HUES6 (cell line): ENCODE measurements around the gene CACNA2D3.

ENCODE experiments used
- H3K27ac ChIP-seq: 2 replicates; pipeline ENCODE4 v1.7.0; 2013; ENCODE audit warnings: low read depth, mild to moderate bottlenecking, low read length, inconsistent platforms
- H3K27me3 ChIP-seq: 2 replicates; pipeline ENCODE4 v1.6.1; 2013; ENCODE audit warnings: low read length; ENCODE audit not compliant: control insufficient read depth, insufficient read depth
- H3K36me3 ChIP-seq: 2 replicates; pipeline ENCODE4 v1.6.1; 2013; ENCODE audit warnings: low read length; ENCODE audit not compliant: control insufficient read depth, insufficient read depth
- H3K4me1 ChIP-seq: 2 replicates; pipeline ENCODE4 v1.6.1; 2013; ENCODE audit warnings: low read length; ENCODE audit not compliant: control insufficient read depth, insufficient read depth
- H3K4me3 ChIP-seq: 2 replicates; pipeline ENCODE4 v1.5.1; 2013; ENCODE audit warnings: low read depth, low read length
- H3K9ac ChIP-seq: one replicate; pipeline ENCODE4 v1.6.1; 2013; ENCODE audit warnings: mild to moderate bottlenecking, low read length
- H3K9me3 ChIP-seq: 2 replicates; pipeline ENCODE4 v1.6.1; 2013; ENCODE audit warnings: low read depth, low read length; ENCODE audit not compliant: control insufficient read depth, insufficient read depth

Gene CACNA2D3

GRCh38 chr3:54792584-54792983 is 670.2 kb downstream of the CACNA2D3 start:
- Histone ChIP-seq H3K36me3 (no peaks in the 10 kb centered on the region), H3K27me3 (no peaks in the 10 kb centered on the region), H3K9me3 (peaks cover 2% of the 10 kb centered on the region; the same call in 1 of the 2 replicates)

GRCh38 chr3:54793171-54793570 is 670.8 kb downstream of the CACNA2D3 start:
- Histone ChIP-seq H3K36me3 (no peaks in the 10 kb centered on the region), H3K9ac (no peak overlapping the region), H3K4me3 (no peak overlapping the region), H3K27ac (no peak overlapping the region), H3K27me3 (no peaks in the 10 kb centered on the region), H3K9me3 (no peaks in the 10 kb centered on the region; the same call in 1 of the 2 replicates), H3K4me1 (peaks cover 7% of the 10 kb centered on the region; the same call in 1 of the 2 replicates)

More at GRCh38 chr3:54792584-54792983, 670.2 kb downstream of the CACNA2D3 start:
- no peak overlapping the region for H3K27ac ChIP-seq
- peaks cover 7% of the 10 kb centered on the region; the same call in 1 of the 2 replicates for H3K4me1 ChIP-seq
- H3K4me3 ChIP-seq: no peak overlapping the region
- H3K9ac ChIP-seq: no peak overlapping the region

GRCh38 chr3:54797111-54797510 is 674.8 kb downstream of the CACNA2D3 start:
- no peak overlapping the region for H3K9ac ChIP-seq
- no peak overlapping the region for H3K4me3 ChIP-seq
- peaks cover 3% of the 10 kb centered on the region; the same call in 1 of the 2 replicates for H3K4me1 ChIP-seq
- no peak overlapping the region for H3K27ac ChIP-seq
- no peaks in the 10 kb centered on the region for H3K36me3 ChIP-seq
- H3K27me3 ChIP-seq: no peaks in the 10 kb centered on the region
- no peaks in the 10 kb centered on the region; the same call in 1 of the 2 replicates for H3K9me3 ChIP-seq

GRCh38 chr3:54800478-54800877 is 678.1 kb downstream of the CACNA2D3 start:
- Histone ChIP-seq H3K27me3 (no peaks in the 10 kb centered on the region), H3K9ac (no peak overlapping the region), H3K9me3 (no peaks in the 10 kb centered on the region; the same call in 1 of the 2 replicates), H3K36me3 (no peaks in the 10 kb centered on the region), H3K4me1 (peaks cover 3% of the 10 kb centered on the region; the same call in 1 of the 2 replicates), H3K4me3 (no peak overlapping the region), H3K27ac (no peak overlapping the region)

GRCh38 chr3:54801977-54802376 is 679.6 kb downstream of the CACNA2D3 start:
- no peaks in the 10 kb centered on the region for H3K27me3 ChIP-seq
- no peaks in the 10 kb centered on the region for H3K36me3 ChIP-seq
- peaks cover 3% of the 10 kb centered on the region; the same call in 1 of the 2 replicates for H3K4me1 ChIP-seq
- no peak overlapping the region for H3K27ac ChIP-seq
- H3K9me3 ChIP-seq: no peaks in the 10 kb centered on the region
- H3K9ac ChIP-seq: peak overlapping the region; percentile 29
- no peak overlapping the region for H3K4me3 ChIP-seq

- no peaks in the 10 kb centered on the region for H3K36me3 ChIP-seq
- no peak overlapping the region for H3K27ac ChIP-seq
- no peak overlapping the region for H3K9ac ChIP-seq
These were observed 688.0 kb downstream of the CACNA2D3 start for GRCh38 chr3:54810401-54810800.

GRCh38 chr3:54814224-54814623 is 691.9 kb downstream of the CACNA2D3 start:
- no peaks in the 10 kb centered on the region for H3K9me3 ChIP-seq
- H3K9ac ChIP-seq: no peak overlapping the region
- no peaks in the 10 kb centered on the region for H3K36me3 ChIP-seq
- no peak overlapping the region for H3K4me3 ChIP-seq
- peaks cover 35% of the 10 kb centered on the region for H3K27me3 ChIP-seq
- H3K4me1 ChIP-seq: no peaks in the 10 kb centered on the region; the same call in 1 of the 2 replicates
- H3K27ac ChIP-seq: no peak overlapping the region

More at GRCh38 chr3:54810401-54810800, 688.0 kb downstream of the CACNA2D3 start:
- no peaks in the 10 kb centered on the region for H3K27me3 ChIP-seq
- H3K9me3 ChIP-seq: no peaks in the 10 kb centered on the region
- H3K4me3 ChIP-seq: no peak overlapping the region
- H3K4me1 ChIP-seq: no peaks in the 10 kb centered on the region

- Histone ChIP-seq H3K27me3 (peaks cover 69% of the 10 kb centered on the region), H3K36me3 (no peaks in the 10 kb centered on the region), H3K4me3 (no peak overlapping the region), H3K4me1 (peaks cover 8% of the 10 kb centered on the region), H3K27ac (no peak overlapping the region), H3K9me3 (no peaks in the 10 kb centered on the region), H3K9ac (no peak overlapping the region)
These were observed 695.3 kb downstream of the CACNA2D3 start for GRCh38 chr3:54817628-54818027.

- Histone ChIP-seq H3K36me3 (no peaks in the 10 kb centered on the region), H3K27ac (no peak overlapping the region), H3K4me1 (peaks cover 8% of the 10 kb centered on the region), H3K9ac (no peak overlapping the region), H3K4me3 (no peak overlapping the region), H3K27me3 (peaks cover 77% of the 10 kb centered on the region), H3K9me3 (no peaks in the 10 kb centered on the region)
These were observed 696.1 kb downstream of the CACNA2D3 start for GRCh38 chr3:54818486-54818885.

- peaks cover 82% of the 10 kb centered on the region for H3K27me3 ChIP-seq
- no peak overlapping the region for H3K4me3 ChIP-seq
- no peak overlapping the region for H3K9ac ChIP-seq
- H3K27ac ChIP-seq: no peak overlapping the region
- no peaks in the 10 kb centered on the region for H3K9me3 ChIP-seq
- H3K36me3 ChIP-seq: no peaks in the 10 kb centered on the region
- peaks cover 8% of the 10 kb centered on the region for H3K4me1 ChIP-seq
These were observed 696.6 kb downstream of the CACNA2D3 start for GRCh38 chr3:54818942-54819341.

- peaks cover 90% of the 10 kb centered on the region for H3K27me3 ChIP-seq
- H3K36me3 ChIP-seq: no peaks in the 10 kb centered on the region
- peaks cover 8% of the 10 kb centered on the region for H3K4me1 ChIP-seq
- no peak overlapping the region for H3K27ac ChIP-seq
- H3K4me3 ChIP-seq: no peak overlapping the region
- H3K9me3 ChIP-seq: no peaks in the 10 kb centered on the region
- no peak overlapping the region for H3K9ac ChIP-seq
These were observed 697.6 kb downstream of the CACNA2D3 start for GRCh38 chr3:54819946-54820345.
